HG03066 (cell line): ENCODE results near the gene FAM53A.
A peak's percentile ranks its signal among the peaks of the same experiment; 100 is the strongest.

ENCODE experiments used
- ATAC-seq: cut with Tn5 transposase; IDR thresholded peaks from one replicate; pipeline ENCODE4 v1.9.1; 2021; ENCODE audit warnings: low read depth; ENCODE audit not compliant: unreplicated experiment

Gene FAM53A

GRCh38 chr4:1683736-1684505 lies at the start of gene FAM53A:
Gene FAM53A, minus strand, starts transcription at chr4:1684313. Its CDS starts 15,572 bp downstream, at chr4:1668741.
- peak; percentile 76 for ATAC-seq

- no peak for ATAC-seq
Observed at GRCh38 chr4:1732911-1733310, 48.8 kb upstream of the FAM53A start.

- ATAC-seq: no peak
Observed at GRCh38 chr4:1731180-1731579, 47.1 kb upstream of the FAM53A start.

- no peak for ATAC-seq
Observed at GRCh38 chr4:1730532-1731135, 46.5 kb upstream of the FAM53A start.

GRCh38 chr4:1728061-1728980 lies 44.2 kb upstream of the FAM53A start:
- ATAC-seq: no peak

GRCh38 chr4:1727117-1728031 lies 43.3 kb upstream of the FAM53A start:
- ATAC-seq: no peak

GRCh38 chr4:1726146-1726934 lies 42.2 kb upstream of the FAM53A start:
- ATAC-seq: no peak

GRCh38 chr4:1725521-1725920 lies 41.4 kb upstream of the FAM53A start:
- no peak for ATAC-seq

GRCh38 chr4:1723131-1723801 lies 39.2 kb upstream of the FAM53A start:
- no peak for ATAC-seq

GRCh38 chr4:1722551-1723118 lies 38.5 kb upstream of the FAM53A start:
- no peak for ATAC-seq

- no peak for ATAC-seq
Observed at GRCh38 chr4:1721666-1722550, 37.8 kb upstream of the FAM53A start.

- ATAC-seq: peak; percentile 74
Observed at GRCh38 chr4:1721003-1721665, 37.0 kb upstream of the FAM53A start, which contains the start of the genes TACC3 and TMEM129. Gene TACC3, plus strand, starts transcription at chr4:1721521. Its CDS starts 1,901 bp downstream, at chr4:1723422. Gene TMEM129, minus strand, starts transcription at chr4:1721323. Its CDS starts 486 bp downstream, at chr4:1720837.

- peak; percentile 19 for ATAC-seq
Observed at GRCh38 chr4:1720163-1720983, 36.3 kb upstream of the FAM53A start.

- no peak for ATAC-seq
Observed at GRCh38 chr4:1718095-1718850, 34.2 kb upstream of the FAM53A start.
